SK-N-MC (cell line): ENCODE results near the gene ULK4.

ENCODE experiments used
- EZH2 ChIP-seq: fragments of 200-600 bp; sonication (generic); IDR thresholded peaks from one replicate; pipeline ENCODE4 v1.6.1; 2017; ENCODE audit warnings: antibody characterized with exemption
- POLR2AphosphoS5 ChIP-seq: IDR thresholded peaks from 2 replicates; pipeline ENCODE4 v1.6.1; 2012; ENCODE audit warnings: mild to moderate bottlenecking, low read depth, low read length, borderline replicate concordance

DNA sequence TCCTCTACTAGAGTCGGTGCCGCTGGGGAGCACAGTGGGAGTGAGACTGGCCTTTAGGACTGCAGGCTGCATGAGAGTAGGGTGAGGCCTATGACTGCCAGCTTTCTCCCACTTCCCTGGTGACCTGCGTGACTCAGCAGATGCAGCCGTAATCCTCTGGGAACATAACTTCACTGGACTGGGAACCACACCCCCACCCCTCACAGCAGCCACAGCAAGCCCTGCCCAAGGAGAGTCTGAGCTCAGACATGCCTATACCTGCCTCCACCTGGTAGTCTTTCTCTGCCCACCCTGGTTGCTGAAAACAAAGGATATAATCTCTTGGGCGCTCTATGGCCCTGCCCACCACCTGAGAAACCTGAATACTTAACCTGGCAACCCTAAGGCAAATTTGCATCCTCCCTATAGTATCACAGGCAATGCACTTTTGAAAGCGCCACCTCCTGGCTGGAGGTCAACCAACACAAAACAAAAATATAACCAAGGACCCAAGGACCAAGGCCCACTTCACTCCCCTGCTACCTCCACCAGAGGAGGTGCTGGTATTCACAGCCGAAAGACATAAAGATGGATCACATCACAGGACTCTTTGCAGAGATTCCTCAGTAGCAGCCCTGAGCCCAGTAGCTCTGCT, 453.7 kb downstream of the ULK4 start:
- TF ChIP-seq EZH2: no peak
- no peak for TF ChIP-seq POLR2AphosphoS5
